SK-N-MC (cell line): Measurements from ENCODE around the gene RPRD1B.

Source experiments
- DNase-seq: peaks from one replicate; pipeline ENCODE4 v3.0.0-alpha.2; 2011; ENCODE audit warnings: low read depth, low spot score
- H3K27ac ChIP-seq: fragments of 200-600 bp; sonication (generic); 2 replicates; pipeline ENCODE4 v1.5.1; 2016; ENCODE audit warnings: mixed run types
- H3K36me3 ChIP-seq: fragments of 200-600 bp; sonication (generic); 2 replicates; pipeline ENCODE4 v1.6.1; 2017; ENCODE audit warnings: antibody characterized with exemption, low read length, mixed read lengths; ENCODE audit not compliant: insufficient read depth
- H3K4me3 ChIP-seq: fragments of 200-600 bp; sonication (generic); 2 replicates; pipeline ENCODE4 v1.5.1; 2016
- H3K9ac ChIP-seq: fragments of 200-600 bp; sonication (generic); 2 replicates; pipeline ENCODE4 v1.8.0; 2017; ENCODE audit warnings: mixed run types, mixed read lengths; ENCODE audit not compliant: insufficient read length
- H3K9me3 ChIP-seq: fragments of 200-600 bp; sonication (generic); 2 replicates; pipeline ENCODE4 v1.6.1; 2017; ENCODE audit warnings: low read depth, mild to moderate bottlenecking, antibody characterized with exemption, low read length, moderate library complexity, mixed read lengths
- EZH2 ChIP-seq: fragments of 200-600 bp; sonication (generic); IDR thresholded peaks from one replicate; pipeline ENCODE4 v1.6.1; 2017; ENCODE audit warnings: antibody characterized with exemption
- FOXP2 ChIP-seq: optimal IDR thresholded peaks from 2 replicates; pipeline ENCODE3; 2011; ENCODE audit warnings: mild to moderate bottlenecking, moderate library complexity; ENCODE audit not compliant: insufficient read depth; ENCODE audit errors: extremely low read length, control extremely low read depth
- POLR2AphosphoS5 ChIP-seq: IDR thresholded peaks from 2 replicates; pipeline ENCODE4 v1.6.1; 2012; ENCODE audit warnings: mild to moderate bottlenecking, low read depth, low read length, borderline replicate concordance

Gene RPRD1B

GRCh38 chr20:38067717-38068365, 34.3 kb downstream of the RPRD1B start:
- peaks cover 98% of the 10 kb centered on the region for H3K36me3 ChIP-seq
- no peak for TF ChIP-seq EZH2
- no peak for TF ChIP-seq POLR2AphosphoS5
- TF ChIP-seq FOXP2, result no peak
- no peak for DNase-seq
- no peaks in the 10 kb centered on the region for H3K9me3 ChIP-seq
- no peak overlapping the region for H3K27ac ChIP-seq
- no peak overlapping the region for H3K4me3 ChIP-seq
- H3K9ac ChIP-seq, result no peak overlapping the region

- Histone ChIP-seq H3K4me3 (no peak overlapping the region), H3K36me3 (peaks cover 74% of the 10 kb centered on the region), H3K9ac (no peak overlapping the region), H3K27ac (no peak overlapping the region), H3K9me3 (no peaks in the 10 kb centered on the region)
- TF ChIP-seq POLR2AphosphoS5 (no peak), EZH2 (no peak), FOXP2 (no peak)
- DNase-seq, result no peak
Observed at GRCh38 chr20:38072898-38073297, 39.4 kb downstream of the RPRD1B start.

- DNase-seq, result peak; percentile 45
- Histone ChIP-seq H3K4me3 (no peak overlapping the region), H3K27ac (no peak overlapping the region), H3K9me3 (no peaks in the 10 kb centered on the region), H3K36me3 (peaks cover 74% of the 10 kb centered on the region), H3K9ac (no peak overlapping the region)
- TF ChIP-seq POLR2AphosphoS5 (no peak), FOXP2 (no peak), EZH2 (no peak)
Observed at GRCh38 chr20:38073307-38074071, 39.9 kb downstream of the RPRD1B start.

- no peak overlapping the region for H3K27ac ChIP-seq
- no peak overlapping the region for H3K4me3 ChIP-seq
- no peak for DNase-seq
- TF ChIP-seq FOXP2 (no peak), EZH2 (no peak), POLR2AphosphoS5 (no peak)
- H3K36me3 ChIP-seq, result peaks cover 74% of the 10 kb centered on the region
- H3K9ac ChIP-seq, result peak overlapping the region; percentile 13
- no peaks in the 10 kb centered on the region for H3K9me3 ChIP-seq
Observed at GRCh38 chr20:38075161-38075998, 41.8 kb downstream of the RPRD1B start.

- Histone ChIP-seq H3K9ac (no peak overlapping the region), H3K27ac (no peak overlapping the region), H3K9me3 (no peaks in the 10 kb centered on the region), H3K4me3 (no peak overlapping the region), H3K36me3 (peaks cover 72% of the 10 kb centered on the region)
- no peak for TF ChIP-seq POLR2AphosphoS5
- TF ChIP-seq EZH2, result no peak
- TF ChIP-seq FOXP2, result no peak
- DNase-seq, result no peak
Observed at GRCh38 chr20:38076548-38076947, 43.0 kb downstream of the RPRD1B start.

DNA sequence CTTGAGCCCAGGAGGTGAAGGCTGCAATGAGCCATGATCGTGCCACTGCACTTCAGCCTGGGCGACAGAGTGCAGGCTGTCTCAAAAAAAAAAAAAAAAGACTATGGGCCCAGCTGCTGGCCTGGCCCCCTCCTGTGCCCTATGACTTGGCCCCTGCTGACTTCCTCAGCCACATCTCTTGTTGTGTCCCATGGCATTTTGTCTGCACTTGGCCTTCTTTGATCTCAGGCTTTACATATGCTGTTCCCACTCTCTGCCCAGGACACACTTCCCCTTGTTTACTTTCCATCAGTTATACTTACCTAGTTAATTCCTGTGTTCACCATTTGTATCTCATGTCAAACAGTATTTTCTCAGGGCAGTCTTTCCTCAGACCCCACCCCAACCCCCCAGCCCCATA, 44.5 kb downstream of the RPRD1B start:
- H3K27ac ChIP-seq, result no peak overlapping the region
- H3K4me3 ChIP-seq, result no peak overlapping the region
- H3K9ac ChIP-seq, result no peak overlapping the region
- DNase-seq, result no peak
- H3K36me3 ChIP-seq, result peaks cover 65% of the 10 kb centered on the region
- no peak for TF ChIP-seq EZH2
- H3K9me3 ChIP-seq, result no peaks in the 10 kb centered on the region

- DNase-seq, result no peak
- no peak overlapping the region for H3K9ac ChIP-seq
- H3K4me3 ChIP-seq, result no peak overlapping the region
- H3K27ac ChIP-seq, result no peak overlapping the region
- no peaks in the 10 kb centered on the region for H3K9me3 ChIP-seq
- H3K36me3 ChIP-seq, result peaks cover 70% of the 10 kb centered on the region
- TF ChIP-seq POLR2AphosphoS5 (no peak), EZH2 (no peak)
Observed at GRCh38 chr20:38079353-38079752, 45.8 kb downstream of the RPRD1B start.

- Histone ChIP-seq H3K9ac (no peak overlapping the region), H3K4me3 (no peak overlapping the region), H3K9me3 (no peaks in the 10 kb centered on the region), H3K36me3 (peaks cover 87% of the 10 kb centered on the region), H3K27ac (no peak overlapping the region)
- no peak for DNase-seq
- TF ChIP-seq POLR2AphosphoS5, result no peak
- no peak for TF ChIP-seq EZH2
- TF ChIP-seq FOXP2, result no peak
Observed at GRCh38 chr20:38081575-38081974, 48.0 kb downstream of the RPRD1B start.

DNA sequence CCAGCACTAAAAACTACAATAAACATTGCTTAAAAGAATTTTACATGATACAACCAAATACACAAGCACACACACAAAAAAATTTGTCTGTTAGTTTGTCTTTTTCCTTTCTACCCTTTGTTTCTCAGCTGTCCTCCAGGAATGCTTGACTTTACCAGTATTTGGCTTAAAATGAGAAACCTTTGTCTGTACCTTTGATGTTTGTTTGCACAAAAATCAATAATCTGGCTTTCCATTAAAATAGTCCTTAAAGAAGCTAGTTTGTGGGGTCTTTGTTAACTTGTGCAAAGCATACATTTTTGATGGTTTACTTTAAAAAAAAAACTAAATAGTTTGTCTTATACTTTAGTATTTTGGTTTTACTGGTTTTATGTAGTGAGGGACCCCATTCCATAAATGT, 49.3 kb downstream of the RPRD1B start:
- no peak for DNase-seq
- no peak overlapping the region for H3K9ac ChIP-seq
- peaks cover 84% of the 10 kb centered on the region for H3K36me3 ChIP-seq
- H3K9me3 ChIP-seq, result no peaks in the 10 kb centered on the region
- H3K27ac ChIP-seq, result no peak overlapping the region
- H3K4me3 ChIP-seq, result no peak overlapping the region
- TF ChIP-seq EZH2 (no peak), POLR2AphosphoS5 (no peak), FOXP2 (no peak)
